Ectodermal cell (in vitro differentiated cells): ENCODE data around the gene BTBD19.
"Not testable (repeated sequence)": the region's sequence is repeated elsewhere in the genome, so short reads cannot be mapped to it uniquely, and the experiment has no call there.

Source experiments
- H3K27ac ChIP-seq: 2 replicates; pipeline ENCODE4 v1.7.0; 2013; ENCODE audit warnings: mild to moderate bottlenecking, low read depth, low read length; ENCODE audit not compliant: insufficient read depth, poor library complexity, severe bottlenecking
- H3K27me3 ChIP-seq: 2 replicates; pipeline ENCODE4 v1.7.0; 2013; ENCODE audit warnings: mild to moderate bottlenecking, low read length; ENCODE audit not compliant: insufficient read depth, control insufficient read depth, poor library complexity, severe bottlenecking
- H3K36me3 ChIP-seq: one replicate; pipeline ENCODE4 v1.7.0; 2013; ENCODE audit warnings: low read length; ENCODE audit not compliant: control insufficient read depth, insufficient read depth
- H3K4me1 ChIP-seq: one replicate; pipeline ENCODE4 v1.7.0; 2013; ENCODE audit warnings: low read length; ENCODE audit not compliant: control insufficient read depth, insufficient read depth
- H3K4me3 ChIP-seq: 2 replicates; pipeline ENCODE4 v1.7.0; 2013; ENCODE audit warnings: low read depth, low read length, control low read depth; ENCODE audit not compliant: insufficient read depth
- H3K9me3 ChIP-seq: 2 replicates; pipeline ENCODE4 v1.7.0; 2013; ENCODE audit warnings: mild to moderate bottlenecking, low read length, moderate library complexity; ENCODE audit not compliant: control insufficient read depth
- WGBS, 2 experiments: methylation state at CpG; one replicate each; pipeline ENCODE4 v1.1.7; 2013; ENCODE audit warnings: missing lambda C conversion rate in 2 of 2; 5-methylcytosine and 5-hydroxymethylcytosine counted together

BTBD19 gene

DNA sequence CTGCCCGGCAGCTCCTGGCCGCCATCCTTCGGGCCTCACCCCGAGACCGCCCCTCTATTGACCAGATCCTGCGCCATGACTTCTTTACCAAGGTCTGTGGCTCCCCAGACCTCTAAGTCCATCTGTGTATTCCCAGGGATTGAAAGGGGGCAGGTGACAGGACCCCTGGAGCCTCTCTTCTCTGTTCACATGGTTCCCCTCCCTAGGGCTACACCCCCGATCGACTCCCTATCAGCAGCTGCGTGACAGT, 5.3 kb upstream of the BTBD19 start:
- Histone ChIP-seq H3K4me1 (peaks cover 39% of the 10 kb centered on the region), H3K27ac (no peak overlapping the region), H3K36me3 (peaks cover 14% of the 10 kb centered on the region), H3K9me3 (no peaks in the 10 kb centered on the region), H3K4me3 (no peak overlapping the region), H3K27me3 (peaks cover 10% of the 10 kb centered on the region)
- 92% methylated on average over 9 of the region's 9 CpGs for WGBS, 2 experiments

DNA sequence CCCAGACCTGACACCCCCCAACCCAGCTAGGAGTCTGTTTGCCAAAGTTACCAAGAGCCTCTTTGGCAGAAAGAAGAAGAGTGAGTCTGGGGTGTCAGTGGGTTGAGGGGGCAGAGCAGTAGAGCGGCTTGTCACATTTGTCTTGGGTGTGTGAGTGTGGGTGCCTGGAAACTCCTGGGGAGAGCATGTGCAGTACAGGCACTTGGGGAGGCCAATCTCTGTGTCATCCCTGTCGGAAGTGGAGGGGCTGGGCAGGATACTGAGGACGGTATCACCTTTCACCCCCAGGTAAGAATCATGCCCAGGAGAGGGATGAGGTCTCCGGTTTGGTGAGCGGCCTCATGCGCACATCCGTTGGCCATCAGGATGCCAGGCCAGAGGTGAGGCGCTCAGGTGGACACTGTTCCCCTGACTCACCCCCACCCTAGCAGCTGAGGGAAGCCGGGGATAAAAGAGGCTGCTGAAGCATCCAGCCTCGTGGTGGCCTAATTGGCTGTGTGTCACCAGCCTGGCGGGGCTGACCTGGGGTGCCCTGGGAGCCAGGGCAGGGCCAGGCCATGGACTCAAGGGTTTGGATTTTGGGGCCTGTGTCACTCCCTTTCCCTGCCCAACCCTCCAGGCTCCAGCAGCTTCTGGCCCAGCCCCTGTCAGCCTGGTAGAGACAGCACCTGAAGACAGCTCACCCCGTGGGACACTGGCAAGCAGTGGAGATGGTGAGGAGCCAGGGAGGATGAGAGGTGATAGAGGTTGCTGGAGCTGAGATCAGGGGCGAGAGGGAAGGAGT, 4.8 kb upstream of the BTBD19 start:
- peaks cover 10% of the 10 kb centered on the region for H3K27me3 ChIP-seq
- H3K27ac ChIP-seq: no peak overlapping the region
- H3K36me3 ChIP-seq: peaks cover 14% of the 10 kb centered on the region
- H3K4me1 ChIP-seq: peaks cover 44% of the 10 kb centered on the region
- no peaks in the 10 kb centered on the region for H3K9me3 ChIP-seq
- 94 to 95% methylated on average over 13 of the region's 13 CpGs for WGBS, 2 experiments
- H3K4me3 ChIP-seq: no peak overlapping the region

DNA sequence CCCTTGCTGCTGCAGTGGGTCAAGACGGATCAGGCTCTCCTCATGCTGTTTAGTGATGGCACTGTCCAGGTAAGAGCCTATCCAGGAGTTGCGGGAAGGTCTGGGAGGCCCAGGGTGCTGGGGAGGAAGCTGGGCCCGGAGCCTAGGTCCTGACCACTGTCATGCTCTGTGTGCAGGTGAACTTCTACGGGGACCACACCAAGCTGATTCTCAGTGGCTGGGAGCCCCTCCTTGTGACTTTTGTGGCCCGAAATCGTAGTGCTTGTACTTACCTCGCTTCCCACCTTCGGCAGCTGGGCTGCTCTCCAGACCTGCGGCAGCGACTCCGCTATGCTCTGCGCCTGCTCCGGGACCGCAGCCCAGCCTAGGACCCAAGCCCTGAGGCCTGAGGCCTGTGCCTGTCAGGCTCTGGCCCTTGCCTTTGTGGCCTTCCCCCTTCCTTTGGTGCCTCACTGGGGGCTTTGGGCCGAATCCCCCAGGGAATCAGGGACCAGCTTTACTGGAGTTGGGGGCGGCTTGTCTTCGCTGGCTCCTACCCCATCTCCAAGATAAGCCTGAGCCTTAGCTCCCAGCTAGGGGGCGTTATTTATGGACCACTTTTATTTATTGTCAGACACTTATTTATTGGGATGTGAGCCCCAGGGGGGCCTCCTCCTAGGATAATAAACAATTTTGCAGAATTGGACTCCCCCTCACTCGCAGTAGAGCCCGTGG, 2.9 kb upstream of the BTBD19 start:
- H3K4me1 ChIP-seq: peaks cover 59% of the 10 kb centered on the region
- peaks cover 14% of the 10 kb centered on the region for H3K36me3 ChIP-seq
- H3K4me3 ChIP-seq: no peak overlapping the region
- H3K27me3 ChIP-seq: peaks cover 8% of the 10 kb centered on the region
- H3K9me3 ChIP-seq: no peaks in the 10 kb centered on the region
- H3K27ac ChIP-seq: no peak overlapping the region
- WGBS, 2 experiments: 95% methylated on average over 20 of the region's 20 CpGs

DNA sequence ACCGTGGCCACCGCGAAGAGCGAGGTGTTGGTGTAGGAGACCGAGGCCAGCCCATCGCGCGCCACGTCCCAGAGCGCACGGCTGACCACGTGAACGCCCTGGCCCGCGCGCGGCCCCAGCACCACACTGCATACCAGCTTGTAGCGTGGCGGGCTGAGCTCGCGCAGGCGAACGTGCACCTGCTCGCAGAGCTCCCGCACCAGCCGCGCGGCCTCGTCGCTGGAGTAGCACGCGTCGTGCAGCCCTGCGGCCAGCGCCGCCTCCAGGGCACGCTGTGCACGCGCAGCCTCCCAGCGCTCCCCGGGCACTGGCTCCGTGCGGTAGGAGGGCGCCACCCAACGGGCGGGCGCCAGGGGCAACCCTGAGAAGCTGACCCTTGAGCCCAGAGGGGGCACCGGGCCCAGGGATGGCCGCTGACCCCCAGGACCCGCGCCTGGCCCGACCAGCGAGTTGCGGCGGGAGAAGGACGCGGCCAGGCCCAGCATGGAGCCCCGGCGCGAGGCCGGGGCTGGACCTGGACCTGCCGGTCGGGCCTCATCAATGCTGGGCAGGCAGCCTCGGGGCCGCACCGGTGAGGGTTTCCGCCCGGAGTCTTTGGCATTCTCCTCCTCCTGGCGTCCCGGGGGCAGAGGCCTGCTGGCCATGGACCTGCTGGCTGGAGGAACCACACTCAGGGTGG, 2.2 kb upstream of the BTBD19 start:
- H3K27ac ChIP-seq: no peak overlapping the region
- H3K4me1 ChIP-seq: peaks cover 59% of the 10 kb centered on the region
- H3K4me3 ChIP-seq: no peak overlapping the region
- H3K9me3 ChIP-seq: no peaks in the 10 kb centered on the region
- peaks cover under 1% of the 10 kb centered on the region for H3K27me3 ChIP-seq
- 96 to 97% methylated on average over 70 of the region's 70 CpGs for WGBS, 2 experiments
- H3K36me3 ChIP-seq: peaks cover 14% of the 10 kb centered on the region

DNA sequence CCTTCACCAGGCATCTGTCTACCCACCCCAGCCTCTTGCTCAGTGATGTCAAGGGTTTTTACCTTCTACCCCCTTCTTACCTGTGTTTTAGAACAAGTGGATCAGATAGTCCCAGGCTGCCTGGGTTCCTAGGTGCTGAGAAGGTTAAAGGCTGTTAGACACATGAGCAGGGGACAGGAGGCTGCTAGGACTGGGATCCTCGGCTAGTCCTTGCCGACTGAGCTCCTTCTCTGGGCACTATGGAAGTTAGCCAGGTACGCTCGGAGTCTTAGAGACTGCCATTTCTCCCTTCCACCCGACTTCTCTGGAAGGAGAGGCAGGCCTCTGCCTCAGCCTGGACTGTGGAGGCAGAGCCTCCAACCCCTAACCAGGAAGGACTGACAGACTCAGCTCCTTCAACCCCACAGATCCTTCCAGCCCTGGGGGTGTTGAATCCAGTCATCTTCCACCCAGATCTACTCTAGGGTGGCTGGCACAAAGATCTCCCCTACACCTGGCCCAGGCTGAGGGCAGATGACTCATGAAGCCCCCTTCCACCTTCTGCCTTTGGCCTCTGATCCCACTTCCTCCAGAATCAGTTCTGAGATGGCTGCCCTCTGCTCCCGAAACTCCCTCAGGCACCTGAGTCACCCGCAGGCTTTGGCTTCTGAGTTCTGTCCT, 1.5 kb upstream of the BTBD19 start, which contains the start of gene DYNLT4:
Gene DYNLT4, minus strand, starts transcription at position 648 of the 660 bp plus-strand sequence. CDS start 683 bp downstream, outside the sequence.
- no peaks in the 10 kb centered on the region for H3K9me3 ChIP-seq
- 82 to 86% methylated on average over 7 of the region's 7 CpGs for WGBS, 2 experiments
- H3K36me3 ChIP-seq: peaks cover 14% of the 10 kb centered on the region
- peak within 1 kb of the TSS; percentile 11 for H3K4me3 ChIP-seq
- H3K27me3 ChIP-seq: no peaks in the 10 kb centered on the region
- peak within 1 kb of the TSS; percentile 99 for H3K27ac ChIP-seq
- peaks cover 54% of the 10 kb centered on the region for H3K4me1 ChIP-seq

DNA sequence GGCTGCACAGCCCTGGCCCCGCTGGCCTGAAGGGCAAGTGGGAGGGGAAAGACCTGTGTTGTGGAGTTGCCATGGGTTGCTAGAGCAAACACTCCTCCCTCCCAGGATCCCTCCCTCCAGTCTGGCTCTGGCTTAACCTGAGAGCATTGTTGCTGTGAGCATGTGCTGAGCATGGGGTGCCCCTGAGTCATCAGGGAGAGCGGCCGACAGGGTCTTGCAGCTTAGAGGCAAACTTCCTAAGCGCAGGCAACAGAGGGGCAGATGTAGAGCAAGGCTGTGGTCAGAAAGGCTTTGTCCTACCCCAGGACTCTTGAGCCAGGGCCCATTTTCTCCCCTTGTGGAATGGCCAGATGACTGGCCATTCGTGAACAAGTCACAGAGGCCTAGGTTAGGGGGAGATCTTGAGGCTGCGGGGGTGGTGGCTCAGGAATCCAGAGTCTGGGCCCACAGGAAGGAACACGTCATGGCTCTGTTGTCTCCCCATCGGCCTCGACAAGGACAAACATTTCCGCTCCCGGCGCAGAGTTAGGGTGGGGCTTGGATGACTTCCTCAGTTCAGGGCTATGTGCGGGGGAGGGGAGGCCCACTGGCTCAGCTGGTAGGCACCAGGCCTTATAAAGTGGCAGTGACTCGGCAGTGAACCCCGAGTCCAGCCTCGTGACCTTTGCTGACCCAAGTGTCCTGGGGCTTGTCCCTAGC, 810 bp upstream of the BTBD19 start:
- 53 to 57% methylated on average over 16 of the region's 16 CpGs for WGBS, 2 experiments
- H3K4me1 ChIP-seq: peaks cover 47% of the 10 kb centered on the region
- peaks cover 14% of the 10 kb centered on the region for H3K36me3 ChIP-seq
- H3K4me3 ChIP-seq: peak overlapping the region; percentile 7
- no peaks in the 10 kb centered on the region for H3K27me3 ChIP-seq
- no peaks in the 10 kb centered on the region for H3K9me3 ChIP-seq
- H3K27ac ChIP-seq: peak overlapping the region; percentile 99

DNA sequence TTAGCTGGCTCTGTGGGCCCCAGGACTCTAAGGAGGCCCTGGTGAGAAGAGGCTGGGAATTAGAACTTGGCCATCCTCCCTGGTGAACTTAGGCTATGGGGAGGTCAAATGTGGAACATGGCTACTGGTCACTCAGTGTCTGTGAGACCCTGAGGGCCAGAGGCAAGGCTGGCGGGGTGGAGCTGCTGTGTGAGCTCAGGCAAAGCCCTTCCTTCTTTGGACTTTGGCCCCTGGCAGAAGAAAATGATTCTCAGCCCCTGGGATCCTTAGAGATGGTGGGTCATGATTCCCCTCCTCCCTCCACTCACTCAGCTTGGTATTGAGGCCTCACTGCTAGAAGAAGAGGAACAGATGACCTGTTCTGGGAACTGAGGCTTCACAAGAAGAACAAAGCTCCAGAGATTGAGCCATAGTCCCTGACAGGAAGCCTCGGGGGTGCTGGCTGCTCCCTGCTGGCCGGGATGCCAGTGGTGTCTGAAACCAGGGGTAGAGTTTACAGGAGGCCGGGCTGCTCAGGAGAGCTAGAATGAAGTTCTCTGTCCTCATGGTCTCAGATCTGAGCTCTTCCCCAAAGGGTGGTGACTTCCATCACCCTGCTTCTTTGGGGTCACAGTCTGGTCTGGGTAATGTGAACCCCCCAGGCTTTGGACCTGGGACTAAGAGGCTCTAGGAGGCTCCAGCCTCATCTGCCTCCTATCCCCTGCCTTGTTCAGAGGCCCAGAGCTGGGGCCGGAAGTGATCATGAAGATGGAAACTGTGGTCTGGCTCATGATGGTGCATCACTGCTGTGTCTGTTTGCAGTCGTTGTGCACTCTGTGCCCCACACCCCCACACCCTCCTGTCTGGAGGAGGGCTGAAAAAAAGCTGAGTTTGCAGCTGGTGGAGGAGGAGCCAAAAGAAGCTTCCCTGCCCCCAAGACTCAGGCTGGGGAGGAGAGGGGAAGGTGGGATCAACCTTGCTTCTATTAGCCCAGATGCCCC, 905 bp downstream of the BTBD19 start:
- peaks cover 7% of the 10 kb centered on the region for H3K36me3 ChIP-seq
- WGBS, 2 experiments: 66 to 74% methylated on average over 6 of the region's 6 CpGs
- no peaks in the 10 kb centered on the region for H3K27me3 ChIP-seq
- peaks cover 42% of the 10 kb centered on the region for H3K4me1 ChIP-seq
- H3K4me3 ChIP-seq: peak overlapping the region; percentile 11
- H3K27ac ChIP-seq: peak overlapping the region; percentile 99
- H3K9me3 ChIP-seq: no peaks in the 10 kb centered on the region

DNA sequence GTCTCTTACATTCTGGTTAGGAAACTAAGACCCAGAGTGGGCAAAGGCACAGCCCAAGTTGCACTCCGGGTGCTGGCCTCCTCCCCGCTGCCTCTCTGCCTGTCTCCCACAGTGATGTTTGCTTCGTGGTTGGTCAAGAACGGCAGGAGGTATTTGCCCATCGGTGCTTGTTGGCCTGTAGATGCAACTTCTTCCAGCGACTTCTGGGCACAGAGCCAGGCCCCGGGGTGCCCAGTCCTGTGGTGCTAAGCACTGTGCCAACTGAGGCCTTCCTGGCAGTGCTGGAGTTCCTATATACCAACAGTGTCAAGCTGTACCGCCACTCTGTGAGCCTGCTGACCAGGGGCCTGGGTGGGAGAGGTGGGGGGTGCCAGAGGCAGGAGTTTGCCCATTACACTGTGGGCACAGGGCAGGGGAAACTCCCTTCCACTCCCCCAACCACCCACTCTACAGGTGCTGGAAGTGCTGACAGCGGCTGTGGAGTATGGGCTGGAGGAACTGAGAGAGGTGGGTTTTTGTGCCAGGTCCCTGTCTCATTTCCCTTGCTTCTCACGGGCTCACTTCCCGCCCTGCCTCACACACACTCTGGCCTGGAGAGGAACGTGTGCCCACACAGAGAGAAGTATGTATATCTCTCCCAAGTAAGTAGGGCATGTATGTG, 1.9 kb downstream of the BTBD19 start:
- H3K4me3 ChIP-seq: no peak overlapping the region
- H3K4me1 ChIP-seq: peaks cover 42% of the 10 kb centered on the region
- H3K27me3 ChIP-seq: no peaks in the 10 kb centered on the region
- H3K27ac ChIP-seq: no peak overlapping the region
- 91 to 94% methylated on average over 12 of the region's 12 CpGs for WGBS, 2 experiments
- no peaks in the 10 kb centered on the region for H3K9me3 ChIP-seq
- H3K36me3 ChIP-seq: peaks cover 7% of the 10 kb centered on the region

DNA sequence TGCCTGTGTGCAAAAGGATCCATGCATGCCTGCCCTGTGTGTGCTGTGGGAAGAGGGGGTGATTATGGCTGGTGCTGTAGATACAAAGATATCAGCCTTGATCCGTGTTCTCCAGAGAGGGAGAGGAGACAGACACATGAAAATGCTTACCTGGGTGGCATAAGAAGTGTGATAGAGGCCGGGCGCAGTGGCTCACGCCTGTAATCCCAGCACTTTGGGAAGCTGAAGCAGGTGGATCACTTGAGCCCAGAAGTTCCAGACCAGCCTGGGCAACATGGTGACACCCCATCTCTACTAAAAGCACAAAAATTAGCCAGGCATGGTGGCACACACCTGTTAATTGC, 2.4 kb downstream of the BTBD19 start:
- not testable (repeated sequence) for H3K4me3 ChIP-seq, H3K9me3 ChIP-seq, H3K27ac ChIP-seq, H3K27me3 ChIP-seq, H3K36me3 ChIP-seq
- WGBS, 2 experiments: 91 to 95% methylated on average over 4 of the region's 4 CpGs
- peaks cover 42% of the 10 kb centered on the region for H3K4me1 ChIP-seq
